ENCODE measurements around the gene MAPK11.

The MAPK11 gene

DNA sequence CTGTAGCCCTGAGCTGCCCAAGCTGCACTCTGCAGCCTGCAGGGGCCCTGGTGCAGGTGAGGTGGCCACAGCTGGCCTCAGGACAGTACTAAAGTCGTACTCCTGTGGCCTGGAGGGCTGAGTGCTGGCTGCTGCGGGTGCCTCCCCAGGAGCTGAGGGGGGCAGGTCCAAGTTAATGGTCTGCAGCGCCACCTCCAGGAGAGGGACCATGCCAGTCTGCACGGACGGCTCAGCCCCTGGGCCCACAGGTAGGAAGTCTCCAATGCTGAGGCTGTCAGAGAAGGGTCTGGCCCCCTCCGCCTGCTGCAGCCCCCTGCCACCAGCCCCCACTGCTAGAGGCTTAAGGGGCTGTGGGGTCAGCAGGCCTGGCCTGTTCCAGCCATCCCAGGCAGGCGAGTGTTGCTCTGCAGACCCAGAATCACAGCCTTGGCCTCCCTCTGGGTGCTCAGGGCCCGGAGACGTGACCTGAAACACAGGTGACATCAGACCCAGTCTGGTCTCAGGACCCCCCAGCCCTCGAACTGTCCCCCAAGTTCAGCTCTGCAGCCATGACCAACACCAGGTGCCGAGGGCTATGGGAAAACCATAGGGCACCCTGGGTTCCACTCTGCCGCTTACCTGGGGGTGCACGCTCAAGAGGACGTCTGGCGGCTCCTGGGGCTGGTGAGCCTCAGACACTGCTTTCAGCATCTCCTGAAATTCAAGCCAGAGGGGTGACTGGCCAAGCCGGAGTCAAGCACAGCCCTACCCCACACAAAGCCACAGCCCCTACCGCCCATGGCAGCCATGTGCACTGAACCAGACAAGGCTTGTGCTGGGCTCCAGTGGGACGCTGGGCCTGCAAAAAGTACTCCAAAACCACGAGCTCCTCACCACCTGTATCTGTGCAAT is 48.5 kb downstream of the MAPK11 start:
- no peak for DNase-seq

DNA sequence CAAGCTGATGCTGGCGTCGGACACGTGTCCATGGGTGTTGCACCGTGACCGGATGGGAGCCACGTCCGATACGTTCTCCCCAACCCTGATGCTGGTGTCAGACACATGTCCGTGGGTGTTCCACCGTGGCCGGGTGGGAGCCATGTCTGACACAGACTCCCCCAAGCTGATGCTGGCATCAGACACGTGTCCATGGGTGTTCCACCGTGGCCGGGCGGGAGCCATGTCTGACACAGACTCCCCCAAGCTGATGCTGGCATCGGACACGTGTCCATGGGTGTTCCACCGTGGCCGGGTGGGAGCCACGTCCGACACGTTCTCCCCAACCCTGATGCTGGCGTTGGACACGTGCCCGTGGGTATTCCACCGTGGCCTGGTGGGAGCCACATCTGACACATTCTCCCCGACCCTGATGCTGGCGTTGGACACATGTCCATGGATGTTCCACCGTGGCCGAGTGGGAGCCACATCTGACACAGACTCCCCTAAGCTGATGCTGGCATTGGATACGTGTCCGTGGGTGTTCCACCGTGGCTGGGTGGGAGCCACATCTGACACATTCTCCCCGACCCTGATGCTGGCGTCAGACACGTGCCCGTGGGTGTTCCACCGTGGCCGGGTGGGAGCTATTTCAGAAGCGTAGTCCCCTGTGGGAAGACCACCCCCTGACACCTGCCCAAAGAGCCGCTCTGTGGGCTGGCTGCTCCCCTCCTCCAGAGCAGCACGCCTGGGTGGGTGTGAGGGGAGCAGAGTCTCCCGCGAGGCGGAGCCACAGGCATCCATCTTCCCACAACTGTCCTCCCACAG is 49.4 kb downstream of the MAPK11 start:
- DNase-seq: no peak

DNA sequence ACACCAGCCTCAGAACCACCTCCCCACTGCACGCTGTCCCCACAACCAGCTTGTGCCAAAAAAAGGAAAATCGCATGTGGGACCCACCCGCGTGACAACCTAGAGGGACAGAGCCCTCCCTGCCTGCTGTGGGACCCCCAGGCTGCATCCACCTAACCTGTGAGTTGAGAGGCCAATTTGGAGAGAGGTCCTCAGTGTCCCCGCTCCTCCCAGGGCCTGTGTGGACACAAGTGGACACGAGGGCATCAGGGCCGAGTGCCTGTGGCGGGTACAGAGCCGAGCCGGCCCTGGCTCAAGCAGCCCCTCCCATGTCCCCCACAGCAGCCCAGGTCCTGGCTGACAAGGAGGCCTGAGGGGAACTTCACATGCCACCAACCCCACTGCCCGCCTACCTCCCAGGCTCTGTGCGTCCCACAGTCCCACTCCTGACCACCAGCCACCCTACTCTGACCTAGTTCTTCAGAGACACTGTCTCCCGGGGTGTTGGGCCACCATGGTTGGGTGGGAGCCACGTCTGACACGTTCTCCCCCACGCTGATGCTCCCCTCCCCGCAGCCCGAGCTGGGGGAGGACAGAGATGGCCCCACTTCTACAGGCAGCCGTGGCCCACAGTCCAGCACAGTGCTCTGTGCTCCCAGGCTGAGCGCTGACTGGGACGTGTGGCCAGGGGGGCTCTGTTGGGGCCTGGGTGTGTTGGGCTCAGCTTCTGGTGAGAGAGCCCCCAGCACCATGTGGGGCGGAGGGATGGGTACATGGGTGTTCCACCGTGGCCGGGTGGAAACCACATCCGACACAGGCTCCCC is 50.2 kb downstream of the MAPK11 start:
- DNase-seq: no peak

DNA sequence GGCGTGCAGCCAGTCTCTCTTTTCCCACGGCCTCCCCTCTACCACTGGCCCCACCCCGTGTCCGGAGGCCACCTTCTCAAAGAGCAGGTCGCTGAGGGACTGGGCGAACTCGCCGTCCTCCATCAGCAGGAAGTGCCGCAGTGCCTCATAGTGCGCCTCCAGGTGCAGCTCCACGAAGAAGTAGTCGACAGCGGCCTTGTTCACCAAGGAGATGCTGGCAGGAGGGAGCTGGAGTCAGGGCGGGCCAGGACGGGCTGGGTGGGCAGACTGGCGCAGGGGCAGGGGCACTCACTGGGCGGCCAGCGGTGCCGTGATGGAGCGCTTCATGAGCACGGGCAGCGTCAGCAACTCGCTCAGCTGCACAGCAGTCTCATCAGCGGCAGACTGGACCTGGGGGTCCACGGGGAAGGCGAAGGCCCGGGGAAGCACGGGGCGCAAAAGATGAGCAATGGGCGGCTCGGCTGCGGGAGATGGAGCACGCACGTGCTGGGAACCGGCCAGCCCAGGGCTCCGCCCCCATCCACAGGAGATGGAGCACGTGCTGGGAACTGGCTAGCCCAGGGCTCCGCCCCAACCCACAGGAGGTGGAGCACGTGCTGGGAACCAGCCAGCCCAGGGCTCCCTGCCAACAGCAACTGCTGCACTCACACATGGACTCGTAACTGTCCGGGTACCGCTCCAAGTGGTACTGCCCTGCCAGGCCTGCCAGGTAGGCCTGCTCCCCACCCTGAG is 51.0 kb downstream of the MAPK11 start:
- no peak for DNase-seq

DNA sequence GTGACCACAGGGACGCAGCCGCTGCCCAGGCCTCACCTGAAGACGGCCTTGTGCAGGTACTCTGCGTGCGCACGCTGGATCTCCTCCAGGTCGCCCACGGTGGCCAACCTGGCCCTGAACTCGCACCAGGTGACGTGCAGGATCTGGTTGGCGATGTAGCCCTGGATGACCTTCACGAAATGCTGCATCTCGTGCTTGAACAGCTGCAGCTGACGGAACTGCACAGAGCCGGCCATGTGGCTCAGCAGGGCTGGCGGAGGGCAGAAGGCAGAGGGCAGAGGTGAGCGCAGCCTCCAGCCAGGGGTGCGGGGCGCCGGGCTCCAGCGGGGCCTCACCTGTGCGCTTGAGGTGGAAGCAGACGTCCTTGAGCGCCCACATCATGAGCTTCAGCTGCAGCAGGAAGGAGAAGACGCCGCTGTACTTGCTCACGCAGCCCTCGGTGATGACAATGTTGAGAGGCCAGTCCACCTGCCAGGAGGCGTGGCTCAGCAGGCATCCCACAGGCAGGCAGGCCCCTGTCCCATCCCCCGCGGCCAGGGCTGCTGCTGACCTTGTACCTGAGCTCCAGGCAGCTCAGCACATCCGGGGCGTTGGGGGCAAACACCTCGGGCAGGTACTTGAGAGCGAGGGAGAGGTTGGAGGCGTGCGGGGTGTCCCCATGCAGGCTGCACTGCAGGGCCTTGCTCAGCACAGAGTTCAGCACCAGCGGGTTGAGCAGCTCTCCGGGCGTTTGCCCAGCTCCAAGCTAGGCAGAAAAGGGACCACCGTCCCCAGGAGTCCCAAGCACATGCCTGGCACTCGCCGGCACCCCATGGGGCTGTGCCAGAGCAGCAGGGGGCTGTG is 51.8 kb downstream of the MAPK11 start:
- no peak for DNase-seq

DNA sequence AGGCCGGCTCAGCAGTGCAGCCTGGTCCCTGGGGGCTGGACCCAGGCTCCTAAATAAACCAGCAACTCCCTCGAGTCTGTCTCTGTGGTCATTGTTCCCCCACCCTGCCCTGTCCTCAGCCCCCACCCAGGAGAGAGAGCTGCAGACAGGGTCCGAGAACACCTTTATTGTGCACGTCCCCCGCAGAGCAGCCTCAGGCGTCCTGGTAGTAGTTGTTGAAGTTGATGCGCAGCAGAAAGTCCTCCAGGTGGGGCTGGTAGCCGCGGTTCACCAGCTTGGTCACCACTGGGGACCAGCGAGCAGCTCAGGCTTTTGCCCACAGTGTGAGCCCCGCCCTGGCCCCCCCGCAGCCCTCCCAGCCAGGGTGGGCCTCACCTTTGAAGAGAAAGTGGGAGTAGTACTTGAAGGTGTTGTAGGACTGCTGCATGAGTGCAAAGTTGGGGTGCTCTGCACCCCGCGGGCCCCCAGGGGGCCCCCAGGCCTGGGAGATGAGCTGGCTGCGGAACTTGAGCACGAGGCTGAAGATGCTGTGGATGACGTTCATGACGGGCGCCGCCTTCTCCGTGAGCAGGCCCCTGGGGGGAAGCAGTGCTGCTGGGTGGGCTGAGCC is 52.5 kb downstream of the MAPK11 start:
- no peak for DNase-seq

DNA sequence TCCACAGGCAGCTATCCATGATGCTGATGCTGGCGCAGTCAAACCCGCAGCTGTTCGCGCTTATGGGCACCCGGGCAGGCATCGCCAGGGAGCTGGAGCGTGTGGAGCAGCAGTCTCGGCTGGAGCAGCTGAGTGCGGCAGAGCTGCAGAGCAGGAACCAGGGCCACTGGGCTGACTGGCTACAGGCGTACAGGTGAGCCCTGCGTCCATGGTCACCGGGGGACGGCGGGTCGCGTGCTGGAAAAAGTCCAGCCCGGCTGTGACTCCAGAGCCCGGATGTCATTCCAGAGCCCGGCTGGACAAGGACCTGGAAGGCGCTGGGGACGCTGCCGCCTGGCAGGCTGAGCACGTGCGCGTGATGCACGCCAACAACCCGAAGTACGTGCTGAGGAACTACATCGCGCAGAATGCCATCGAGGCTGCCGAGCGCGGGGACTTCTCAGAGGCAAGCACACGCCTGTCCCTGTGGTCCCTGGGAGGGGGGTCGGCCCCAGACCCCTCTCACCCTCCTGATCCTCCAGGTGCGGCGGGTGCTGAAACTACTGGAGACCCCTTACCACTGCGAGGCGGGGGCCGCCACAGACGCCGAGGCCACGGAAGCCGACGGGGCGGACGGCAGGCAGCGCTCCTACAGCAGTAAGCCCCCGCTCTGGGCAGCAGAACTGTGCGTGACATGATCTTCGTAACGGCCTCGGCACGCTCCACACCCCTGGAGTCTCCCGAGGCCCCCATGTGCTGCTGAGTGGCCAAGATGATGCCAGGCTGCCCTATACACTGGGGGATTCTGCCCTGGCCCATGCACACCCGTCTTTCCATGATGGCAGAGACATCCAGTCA is 53.3 kb downstream of the MAPK11 start:
- no peak for DNase-seq

DNA sequence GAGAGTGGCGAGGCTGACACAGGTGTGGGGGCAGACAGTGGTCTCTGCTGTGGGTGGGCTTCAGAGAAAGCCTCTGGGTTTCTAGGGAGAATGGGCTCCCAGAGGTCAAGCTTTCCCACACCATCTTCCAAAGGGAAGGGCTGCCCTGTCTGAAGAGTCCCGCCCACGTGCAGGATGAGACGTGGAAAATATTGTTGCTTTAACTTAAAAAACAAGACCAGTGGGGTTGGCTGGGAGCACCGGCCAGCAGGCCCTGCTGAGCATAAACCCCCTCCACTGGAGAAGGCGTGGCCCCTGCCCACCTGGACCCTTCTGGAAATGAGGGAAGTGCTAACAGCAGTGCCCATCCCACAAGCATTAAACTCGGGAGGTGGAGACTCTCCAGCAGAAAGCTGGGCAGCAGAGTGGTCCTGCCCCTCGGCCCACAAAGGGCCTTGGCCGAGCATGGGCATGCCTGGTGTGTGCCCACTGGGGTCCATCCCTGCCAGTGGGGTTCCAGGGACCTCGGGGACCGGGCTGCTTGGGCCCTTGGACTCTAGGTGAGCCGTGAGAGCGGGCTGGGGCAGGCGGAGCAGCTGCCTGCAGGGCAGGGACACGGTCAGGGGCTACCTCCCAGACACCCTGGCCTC is 54.0 kb downstream of the MAPK11 start:
- no peak for DNase-seq

DNA sequence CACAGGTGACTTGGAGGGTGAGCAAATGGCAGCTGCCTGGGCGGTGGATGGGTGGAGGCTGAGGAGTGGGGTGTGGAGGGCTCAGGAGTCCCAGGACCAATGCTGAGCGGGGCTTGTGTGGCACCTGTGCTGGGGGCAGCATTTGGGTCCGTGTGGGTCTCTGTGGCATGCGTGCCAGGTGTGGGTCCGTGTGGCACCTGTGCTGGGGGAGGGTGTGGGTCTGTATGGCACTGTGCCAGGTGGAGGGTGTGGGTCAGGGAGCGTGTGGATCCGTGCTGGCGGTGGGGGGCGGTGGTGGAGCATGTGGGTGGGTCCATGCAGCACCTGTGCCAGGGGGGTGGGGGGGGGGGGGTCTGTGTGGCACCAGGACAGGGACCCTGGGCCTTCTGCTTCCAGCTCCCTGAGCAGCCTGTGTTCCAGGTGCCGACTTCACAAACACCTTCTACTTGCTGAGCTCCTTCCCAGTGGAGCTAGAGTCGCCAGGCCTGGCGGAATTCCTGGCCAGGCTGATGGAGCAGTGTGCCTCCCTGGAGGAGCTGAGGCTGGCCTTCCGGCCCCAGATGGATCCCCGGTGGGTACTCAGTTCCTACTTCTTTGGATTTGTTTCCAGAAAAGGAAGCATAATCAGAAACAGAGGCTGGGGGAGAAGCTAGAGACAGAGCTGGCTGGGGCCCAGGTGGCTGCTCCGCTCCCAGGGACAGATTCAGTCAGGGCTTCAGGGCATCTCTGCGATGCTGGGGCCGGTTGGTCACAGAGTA is 54.7 kb downstream of the MAPK11 start:
- no peak for DNase-seq

All from stimulated activated CD4-positive, alpha-beta T cell treated with anti-CD3 and anti-CD28 coated beads, Interleukin-4, amount 100 ng/mL, for 24 hours (primary cell).